Activated naive CD8-positive, alpha-beta T cell treated with anti-CD3 and anti-CD28 coated beads, Interleukin-2, amount 50 U/mL, for 16 hours (primary cell): ENCODE measurements around the gene ITGAX.

Source experiments
- DNase-seq: peaks from one replicate; pipeline ENCODE4 v3.0.0-alpha.2; 2020; ENCODE audit warnings: low read depth, low spot score

ITGAX gene

DNA sequence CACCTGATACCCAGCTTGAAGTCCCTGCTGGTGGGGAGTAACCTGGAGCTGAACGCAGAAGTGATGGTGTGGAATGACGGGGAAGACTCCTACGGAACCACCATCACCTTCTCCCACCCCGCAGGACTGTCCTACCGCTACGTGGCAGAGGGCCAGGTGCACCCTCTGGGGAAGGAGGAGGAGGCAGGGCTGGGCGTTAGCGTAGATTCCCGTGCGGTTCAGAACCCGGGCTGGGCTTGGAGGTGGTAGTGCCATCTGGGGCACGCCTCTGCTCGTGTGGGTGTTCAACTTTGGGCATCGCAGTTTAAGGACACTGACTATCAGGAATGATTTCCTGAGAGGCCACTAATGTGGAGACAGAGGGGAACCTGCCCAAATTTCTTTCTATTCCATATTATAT, 18.3 kb downstream of the ITGAX start:
- DNase-seq = no peak

DNA sequence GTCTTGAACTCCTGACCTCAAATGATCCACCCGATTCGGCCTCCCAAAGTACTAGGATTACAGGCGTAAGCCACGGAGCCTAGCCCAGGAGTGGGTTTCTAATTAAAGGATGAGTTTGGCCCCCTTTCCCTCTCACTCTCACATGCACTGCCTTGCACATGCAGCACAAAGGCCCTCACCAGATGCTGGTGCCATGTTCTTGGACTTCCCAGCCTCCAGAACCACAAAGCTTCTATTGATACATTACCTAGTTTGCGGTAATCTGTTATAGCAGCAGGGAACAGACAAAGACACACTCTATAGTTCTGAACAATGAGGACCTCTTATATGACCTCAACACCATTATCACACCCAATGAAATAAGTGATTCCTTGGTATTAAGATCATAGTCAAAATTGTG, 20.3 kb downstream of the ITGAX start:
- DNase-seq = no peak

DNA sequence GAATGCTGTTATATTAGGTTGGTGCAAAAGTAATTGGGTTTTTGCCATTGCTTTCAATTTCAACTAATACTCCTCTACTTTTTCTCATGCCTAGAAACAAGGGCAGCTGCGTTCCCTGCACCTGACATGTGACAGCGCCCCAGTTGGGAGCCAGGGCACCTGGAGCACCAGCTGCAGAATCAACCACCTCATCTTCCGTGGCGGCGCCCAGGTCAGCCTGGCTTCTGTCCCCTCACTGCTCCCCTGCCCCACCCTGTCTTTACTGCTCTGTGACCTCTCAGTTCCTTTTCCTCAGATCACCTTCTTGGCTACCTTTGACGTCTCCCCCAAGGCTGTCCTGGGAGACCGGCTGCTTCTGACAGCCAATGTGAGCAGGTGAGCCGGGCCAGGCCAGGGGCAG, 21.7 kb downstream of the ITGAX start:
- DNase-seq = no peak

DNA sequence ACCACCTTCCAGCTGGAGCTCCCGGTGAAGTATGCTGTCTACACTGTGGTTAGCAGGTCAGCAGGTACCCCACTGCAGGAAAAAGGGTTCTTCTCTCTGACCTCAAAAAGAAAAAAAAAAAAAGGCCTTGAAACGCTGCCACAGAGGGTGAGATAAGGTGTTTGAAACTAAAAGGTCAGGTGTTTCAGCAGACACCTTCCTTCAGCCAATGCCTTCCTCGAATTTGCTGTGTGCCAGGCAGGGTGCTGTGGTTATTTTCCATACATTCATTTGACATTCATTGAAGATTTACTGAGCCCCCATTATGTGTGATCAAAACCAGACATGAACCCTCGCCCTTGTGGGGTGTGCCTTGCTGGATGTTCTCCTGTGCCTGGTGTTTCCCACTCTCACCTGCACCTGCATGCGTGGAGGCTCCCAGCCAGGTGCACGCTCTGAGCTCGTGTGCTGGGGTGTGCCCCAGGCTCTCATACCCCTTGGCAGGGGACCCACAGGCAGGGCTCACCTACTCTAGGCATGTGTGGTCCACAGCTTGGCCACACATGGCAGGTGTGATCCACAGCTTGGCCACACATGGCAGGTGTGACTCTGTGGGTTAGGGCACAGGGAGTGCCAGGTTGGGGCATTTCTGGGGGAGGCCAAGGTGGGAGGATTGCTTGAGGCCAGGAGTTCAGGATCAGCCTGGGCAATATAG, 22.4 kb downstream of the ITGAX start:
- DNase-seq = no peak

DNA sequence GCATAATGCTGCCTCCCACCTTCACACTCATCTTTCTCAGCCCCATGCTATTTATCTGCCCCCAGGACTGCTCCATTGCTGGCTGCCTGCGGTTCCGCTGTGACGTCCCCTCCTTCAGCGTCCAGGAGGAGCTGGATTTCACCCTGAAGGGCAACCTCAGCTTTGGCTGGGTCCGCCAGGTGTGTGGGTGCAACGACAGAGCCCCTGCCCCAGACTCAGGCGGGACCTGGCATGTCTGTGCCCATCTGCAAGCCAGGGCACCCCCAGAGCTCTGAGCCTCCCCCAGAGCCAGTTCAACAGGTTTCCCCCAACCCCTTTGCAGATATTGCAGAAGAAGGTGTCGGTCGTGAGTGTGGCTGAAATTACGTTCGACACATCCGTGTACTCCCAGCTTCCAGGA, 25.2 kb downstream of the ITGAX start:
- DNase-seq = no peak

DNA sequence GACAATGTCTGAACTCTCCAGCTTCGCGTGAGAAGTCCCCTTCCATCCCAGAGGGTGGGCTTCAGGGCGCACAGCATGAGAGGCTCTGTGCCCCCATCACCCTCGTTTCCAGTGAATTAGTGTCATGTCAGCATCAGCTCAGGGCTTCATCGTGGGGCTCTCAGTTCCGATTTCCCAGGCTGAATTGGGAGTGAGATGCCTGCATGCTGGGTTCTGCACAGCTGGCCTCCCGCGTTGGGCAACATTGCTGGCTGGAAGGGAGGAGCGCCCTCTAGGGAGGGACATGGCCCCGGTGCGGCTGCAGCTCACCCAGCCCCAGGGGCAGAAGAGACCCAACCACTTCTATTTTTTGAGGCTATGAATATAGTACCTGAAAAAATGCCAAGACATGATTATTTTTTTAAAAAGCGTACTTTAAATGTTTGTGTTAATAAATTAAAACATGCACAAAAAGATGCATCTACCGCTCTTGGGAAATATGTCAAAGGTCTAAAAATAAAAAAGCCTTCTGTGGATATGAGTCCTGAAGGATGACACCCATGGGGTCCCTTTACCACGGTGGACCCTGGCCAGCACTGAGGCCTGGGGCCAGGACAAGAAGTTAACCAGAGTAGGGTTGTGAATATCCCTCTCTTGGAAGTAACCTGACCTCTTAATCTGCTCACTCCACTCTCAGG, 27.6 kb downstream of the ITGAX start:
- peak; percentile 25 for DNase-seq

DNA sequence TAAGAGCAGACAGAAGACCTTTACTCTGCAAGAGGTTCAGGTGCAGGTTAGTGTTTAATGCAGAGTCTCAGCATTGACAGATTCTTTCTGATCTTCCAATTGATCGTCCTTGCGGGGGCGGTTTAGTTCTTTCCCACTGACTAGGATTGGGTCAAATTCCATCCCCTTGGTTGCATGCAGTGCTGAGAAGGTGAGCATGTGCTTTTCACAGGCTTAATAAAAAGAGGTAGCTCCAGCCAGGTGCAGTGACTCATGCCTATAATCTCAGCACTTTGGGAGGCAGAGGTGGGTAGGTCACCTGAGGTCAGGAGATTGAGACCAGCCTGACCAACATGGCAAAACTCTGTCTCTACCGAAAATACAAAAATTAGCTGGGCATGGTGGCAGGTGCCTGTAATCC, 30.7 kb downstream of the ITGAX start:
- no peak for DNase-seq

DNA sequence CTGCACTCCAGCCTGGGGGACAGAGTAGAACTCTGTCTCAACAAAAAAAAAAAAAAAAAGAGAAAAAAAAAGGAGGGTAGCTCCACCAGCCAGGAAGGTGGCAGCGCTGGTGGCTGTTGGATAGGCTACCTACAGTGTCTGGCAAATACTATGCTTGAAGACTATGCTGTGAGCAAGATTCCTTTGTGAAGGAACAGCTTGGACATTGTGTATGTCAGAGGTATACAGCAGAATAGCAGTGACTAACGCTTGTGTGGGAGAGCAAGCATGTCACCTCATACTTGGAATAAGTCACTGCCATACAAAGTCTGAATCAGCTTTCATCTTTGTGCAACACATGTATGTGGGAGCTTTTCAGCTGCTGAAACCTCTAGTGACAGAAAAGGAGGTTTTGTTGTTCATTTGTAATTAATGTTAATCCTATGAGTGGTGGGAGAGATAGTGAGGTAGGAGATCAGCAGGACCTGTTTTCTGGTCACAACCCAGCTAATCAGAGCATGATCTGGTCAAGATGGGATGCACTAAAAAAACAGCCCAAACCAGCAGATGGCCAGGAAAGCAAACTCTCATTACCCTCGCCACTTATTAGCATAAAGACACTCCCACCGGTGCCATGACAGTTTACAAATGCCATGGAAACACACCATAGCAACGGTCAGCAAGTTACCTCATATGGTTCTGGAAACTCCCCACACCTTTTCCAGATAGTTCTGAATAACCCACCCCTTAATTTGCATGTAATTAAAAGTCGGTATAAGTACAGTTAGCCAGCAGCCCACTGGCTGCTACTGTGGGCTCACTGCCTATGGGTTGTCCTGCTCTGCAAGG, 31.4 kb downstream of the ITGAX start:
- DNase-seq = no peak

DNA sequence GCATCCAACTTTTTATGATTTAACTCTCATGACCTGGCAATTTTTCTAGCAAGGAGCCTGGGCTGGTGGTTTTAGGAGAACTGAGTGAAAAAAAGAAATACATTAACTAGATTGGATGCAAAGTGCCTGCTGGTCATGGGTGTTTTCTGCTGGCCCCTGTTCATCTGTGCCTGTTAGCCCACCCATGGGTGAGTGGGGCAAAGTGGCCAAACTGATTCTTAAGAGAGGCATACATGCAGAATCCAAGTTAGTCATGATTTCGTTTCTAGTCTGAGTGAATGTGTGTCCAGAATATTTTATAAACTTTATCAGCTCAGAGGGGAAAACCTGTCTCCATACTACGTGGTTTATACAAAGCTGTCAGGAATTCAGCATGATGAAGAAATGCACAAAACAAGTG, 33.6 kb downstream of the ITGAX start:
- DNase-seq = no peak

DNA sequence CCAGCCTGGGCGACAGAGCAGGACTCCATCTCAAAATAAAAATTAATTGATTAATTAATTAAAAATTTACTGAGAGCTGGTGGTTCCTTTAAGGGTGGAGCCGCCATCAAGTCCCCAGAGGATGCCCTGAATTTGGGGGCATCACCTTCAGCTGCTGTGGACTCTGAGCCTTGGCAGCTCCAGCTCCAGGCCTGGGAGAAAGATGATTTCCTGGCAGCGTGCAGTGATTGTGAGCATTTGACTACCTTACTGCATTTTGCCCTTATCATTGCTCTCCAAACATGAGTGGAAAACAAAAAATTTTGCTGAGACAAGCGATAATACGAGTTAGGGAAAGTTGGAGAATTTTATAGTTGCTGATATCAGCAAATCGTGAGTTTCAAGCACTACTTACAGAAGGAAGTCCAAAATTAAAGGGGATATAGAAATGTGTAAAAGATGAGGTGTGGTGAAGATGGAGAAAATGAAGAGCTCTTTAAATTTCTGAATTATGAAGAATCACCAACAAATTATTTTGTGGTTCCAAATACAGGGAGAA, 35.6 kb downstream of the ITGAX start:
- DNase-seq = no peak

DNA sequence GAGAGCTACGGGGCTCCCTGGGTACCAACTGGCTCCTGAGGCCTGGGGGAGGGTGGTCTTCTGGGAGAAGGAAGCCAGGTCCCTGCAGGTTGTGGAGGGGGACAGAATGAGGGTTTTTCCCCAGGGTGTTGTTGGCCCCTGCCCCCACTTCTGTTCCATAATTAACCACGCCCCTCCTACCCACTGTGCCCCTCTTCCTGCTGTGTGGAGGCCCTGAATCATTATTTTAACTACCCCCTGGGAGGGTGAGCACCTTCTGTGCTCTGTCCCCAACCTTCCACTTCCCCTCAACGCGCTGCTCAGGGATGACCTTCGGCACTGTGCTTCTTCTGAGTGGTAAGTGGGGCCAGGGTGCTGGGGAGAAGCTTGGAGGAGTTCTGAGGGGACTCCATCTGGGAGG, 38.1 kb downstream of the ITGAX start, which contains the start of gene ITGAD:
Gene ITGAD (plus strand): TSS at position 280 of the 400 bp plus-strand sequence. CDS start 26 bp downstream, at position 306.
- DNase-seq = no peak

DNA sequence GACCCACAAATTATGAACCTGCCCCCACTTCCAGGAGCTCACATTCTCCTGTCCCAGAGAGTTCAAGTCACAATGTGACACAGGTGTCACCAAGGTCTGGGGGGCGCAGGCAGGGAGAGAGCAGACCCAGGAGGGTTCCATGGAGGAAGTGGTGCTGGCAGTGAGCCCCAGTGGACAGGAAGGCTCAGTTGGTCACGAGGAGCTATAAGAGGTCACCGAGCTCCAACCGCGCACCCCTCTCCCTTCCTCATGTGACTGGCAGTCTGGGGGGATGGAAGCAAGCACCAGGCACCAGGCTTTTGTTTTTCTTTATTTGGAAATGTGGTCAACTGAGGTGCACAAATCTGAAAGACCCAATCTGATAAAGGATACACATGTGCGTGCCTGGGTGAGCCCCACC, 40.7 kb downstream of the ITGAX start:
- DNase-seq = no peak

DNA sequence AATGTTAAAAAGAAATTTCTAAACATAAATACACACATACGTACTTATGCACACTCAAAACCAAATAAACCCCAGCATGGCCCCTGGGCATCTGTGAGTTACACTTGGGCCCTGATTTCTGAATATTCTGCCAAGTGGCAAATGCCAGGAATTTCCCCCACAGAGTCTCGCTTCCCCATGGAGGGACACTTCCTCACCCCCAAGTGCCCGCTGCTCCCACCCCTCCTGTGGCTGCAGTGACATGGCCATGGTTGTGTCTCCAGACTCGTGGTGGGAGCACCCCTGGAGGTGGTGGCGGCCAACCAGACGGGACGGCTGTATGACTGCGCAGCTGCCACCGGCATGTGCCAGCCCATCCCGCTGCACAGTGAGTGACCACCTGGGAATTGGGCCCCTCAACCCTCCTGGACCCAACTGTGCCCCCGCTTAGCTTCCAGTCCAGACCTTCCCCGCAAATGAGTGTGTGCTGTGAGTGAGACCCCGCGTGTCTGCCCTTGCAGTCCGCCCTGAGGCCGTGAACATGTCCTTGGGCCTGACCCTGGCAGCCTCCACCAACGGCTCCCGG, 42.2 kb downstream of the ITGAX start:
- DNase-seq = no peak

DNA sequence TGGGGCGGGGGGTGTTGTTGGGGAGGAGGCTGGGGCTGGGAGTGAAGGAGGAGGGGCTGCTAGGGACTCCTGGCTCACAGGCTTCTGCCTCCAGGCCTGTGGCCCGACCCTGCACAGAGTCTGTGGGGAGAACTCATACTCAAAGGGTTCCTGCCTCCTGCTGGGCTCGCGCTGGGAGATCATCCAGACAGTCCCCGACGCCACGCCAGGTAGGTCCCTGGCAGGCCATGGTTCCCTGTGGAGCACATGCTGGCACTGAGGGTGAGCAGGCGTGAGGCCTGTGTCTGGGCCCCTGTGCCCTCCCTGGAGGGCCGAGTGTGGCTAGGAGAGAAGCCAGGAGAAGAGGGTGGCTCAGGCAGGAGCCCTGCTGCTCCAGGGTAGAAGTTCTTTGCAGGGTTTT, 42.7 kb downstream of the ITGAX start:
- DNase-seq = no peak

DNA sequence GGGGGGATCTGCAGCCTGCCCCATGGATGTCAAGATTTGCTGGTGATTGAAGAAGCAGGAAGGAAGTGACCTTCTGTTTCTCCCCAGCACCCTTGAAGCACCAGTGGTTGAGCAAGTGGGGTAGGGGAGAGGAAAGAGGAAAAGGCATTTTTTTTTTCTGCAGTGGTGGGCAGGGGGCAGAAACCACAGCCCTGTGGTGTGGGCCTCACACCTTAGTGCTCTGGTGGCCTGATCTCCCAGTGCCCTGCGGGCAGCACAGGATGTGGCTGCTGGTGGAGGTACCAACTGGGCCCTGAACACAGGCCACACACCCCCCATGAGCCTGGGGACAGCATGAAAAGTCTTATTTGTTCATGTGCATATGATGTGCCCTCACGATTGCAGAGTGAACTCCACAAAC, 45.2 kb downstream of the ITGAX start:
- no peak for DNase-seq

DNA sequence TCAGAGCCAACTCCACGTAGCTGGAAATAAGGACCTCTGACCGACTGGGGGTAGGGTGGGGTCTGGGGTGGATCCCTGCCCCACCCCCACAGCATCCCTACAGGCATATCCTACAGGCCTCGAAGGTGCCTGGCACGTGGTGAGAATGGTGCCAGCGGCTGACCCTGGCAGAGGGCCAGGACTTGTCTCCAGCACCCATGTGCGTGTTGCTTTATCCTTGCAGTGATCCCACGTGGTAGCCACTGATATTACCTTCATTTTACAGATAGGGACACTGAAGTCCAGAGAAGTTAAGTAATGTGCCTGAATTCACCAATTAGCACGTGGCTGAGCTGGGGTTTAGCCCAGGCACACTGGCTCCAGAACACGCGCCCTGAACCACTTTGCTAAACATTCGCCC, 46.5 kb downstream of the ITGAX start:
- no peak for DNase-seq

DNA sequence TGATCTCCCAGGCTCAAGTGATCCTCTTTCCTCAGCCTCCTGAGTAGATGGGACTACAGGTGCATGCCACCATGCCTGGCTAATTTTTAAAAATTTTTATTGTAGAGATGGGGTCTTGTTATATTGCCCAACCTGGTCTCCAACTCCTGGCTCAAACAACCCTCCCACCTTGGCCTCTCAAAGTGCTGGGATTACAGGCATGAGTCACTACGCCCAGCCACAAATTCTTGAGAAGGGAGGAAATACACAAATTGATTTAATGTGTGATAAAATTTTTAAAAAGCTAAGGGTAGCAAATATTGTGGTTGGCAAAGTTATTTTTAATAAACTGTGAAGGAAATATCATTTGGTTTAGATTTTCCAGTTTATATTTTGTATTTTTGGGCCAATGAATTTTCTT, 47.7 kb downstream of the ITGAX start:
- no peak for DNase-seq

DNA sequence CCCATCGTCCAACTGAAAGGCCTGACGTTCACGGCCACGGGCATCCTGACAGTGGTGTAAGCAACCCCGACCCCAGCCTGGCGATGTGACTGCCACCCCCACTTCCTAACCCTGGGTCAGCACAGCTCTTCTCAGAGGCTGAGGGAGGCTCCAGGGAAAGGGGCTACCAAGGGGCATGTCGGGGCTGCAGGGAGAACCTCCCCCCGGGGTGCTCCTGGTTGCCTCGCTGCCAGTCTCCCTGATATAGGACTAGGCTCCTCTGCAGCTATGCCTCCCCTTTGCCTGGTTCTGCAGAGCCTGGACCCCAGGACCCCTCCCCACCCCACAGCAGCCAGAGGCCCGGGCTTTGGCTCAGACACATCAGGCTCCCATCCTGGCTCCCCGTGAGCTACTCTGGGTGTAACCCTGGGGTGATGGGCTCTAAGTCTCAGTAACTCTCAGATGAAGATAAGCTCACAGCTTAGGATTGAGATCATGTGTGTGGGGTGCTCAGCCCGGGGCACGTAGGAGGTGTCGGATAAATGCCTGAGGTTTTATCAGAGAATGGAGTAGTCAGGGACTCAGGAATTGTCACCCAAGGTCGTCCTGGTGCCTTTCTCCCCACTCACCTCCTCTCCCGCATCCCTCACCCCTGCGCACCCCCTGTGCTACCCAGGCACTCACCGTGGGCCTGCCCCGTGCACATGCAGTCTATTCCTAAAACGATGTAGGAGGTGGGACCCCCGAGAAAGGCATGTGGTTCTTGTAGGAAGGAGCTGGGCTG, 48.8 kb downstream of the ITGAX start:
- no peak for DNase-seq

DNA sequence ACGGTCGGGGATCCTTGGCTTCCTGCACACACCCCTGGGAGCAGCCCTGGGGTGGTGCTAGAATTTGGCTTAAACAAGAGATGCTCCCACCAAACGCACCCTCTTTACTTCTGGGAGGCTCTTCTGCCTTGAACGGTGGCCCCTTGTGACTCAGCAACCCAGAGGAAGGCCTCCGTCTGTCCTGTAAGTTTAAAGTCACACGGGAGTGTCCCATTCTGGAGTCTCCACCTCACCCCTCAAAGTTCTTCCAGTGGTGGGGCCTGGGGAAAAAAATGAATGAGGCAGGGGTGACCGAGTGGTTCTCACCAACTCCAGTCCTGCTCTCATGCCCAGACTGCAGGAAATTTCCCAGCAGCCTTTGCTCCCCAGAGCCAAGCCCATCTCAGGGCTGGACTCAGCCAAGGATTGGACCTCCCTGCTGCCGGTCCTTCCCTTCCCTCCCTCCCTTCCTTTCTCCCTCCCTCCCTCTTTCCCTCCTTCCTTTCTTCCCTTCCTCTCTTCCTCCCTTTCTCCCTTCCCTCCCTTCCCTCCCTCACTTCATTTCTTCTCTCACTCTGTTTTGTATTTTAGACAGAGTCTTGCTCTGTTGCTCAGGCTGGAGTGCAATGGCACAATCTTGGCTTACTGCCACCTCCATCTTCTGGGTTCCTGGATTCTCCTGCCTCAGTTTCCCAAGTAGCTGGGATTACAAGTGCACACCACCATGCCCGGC, 49.5 kb downstream of the ITGAX start:
- no peak for DNase-seq

DNA sequence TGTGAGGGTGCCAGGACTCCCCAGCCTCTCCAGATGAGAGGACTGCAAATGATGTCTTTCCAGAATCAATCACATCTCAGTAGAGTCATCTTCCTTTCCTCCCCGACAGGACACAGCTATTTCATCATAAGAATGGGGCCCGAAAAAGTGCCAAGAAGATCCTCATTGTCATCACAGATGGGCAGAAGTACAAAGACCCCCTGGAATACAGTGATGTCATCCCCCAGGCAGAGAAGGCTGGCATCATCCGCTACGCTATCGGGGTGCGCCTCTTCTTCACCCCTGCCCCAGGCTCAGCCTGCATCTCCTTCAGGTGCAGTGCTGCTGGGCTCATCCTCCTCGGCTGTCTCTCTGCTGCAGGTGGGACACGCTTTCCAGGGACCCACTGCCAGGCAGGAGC, 52.4 kb downstream of the ITGAX start:
- DNase-seq = no peak

DNA sequence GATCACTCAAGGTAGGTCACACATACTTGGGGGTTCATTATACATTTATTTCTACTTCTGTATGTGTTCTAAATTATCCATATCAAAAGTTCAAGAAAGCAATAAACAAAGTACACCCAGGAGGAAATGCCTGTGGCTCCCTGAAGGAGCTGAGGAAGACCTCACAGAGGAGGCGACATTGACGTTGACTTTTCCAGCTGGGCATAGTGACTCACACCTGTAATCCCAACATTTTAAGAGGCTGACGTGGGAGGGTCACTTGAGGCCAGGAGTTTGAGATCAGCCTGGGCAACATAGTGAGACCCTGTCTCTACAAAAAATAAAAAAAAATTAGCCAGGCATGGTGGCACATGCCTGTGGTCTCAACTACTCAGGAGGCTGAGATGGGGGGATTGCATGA, 54.5 kb downstream of the ITGAX start:
- no peak for DNase-seq
